Peyer's patch (tissue), 4 donors: ENCODE data around the gene ZNF444.

Source experiments
- CTCF ChIP-seq, 6 experiments: fragments of 450-650 bp in 4 of 6; fragments of 200-600 bp in 2 of 6; sonication (generic) in 1 of 6; IDR thresholded peaks; one replicate each; pipeline ENCODE4 v1.5.1; 2017 to 2019; ENCODE audit warnings: antibody characterized with exemption in 6 of 6, mild to moderate bottlenecking in 3 of 6, moderate library complexity in 1 of 6
- POLR2A ChIP-seq, 2 donors: fragments of 450-650 bp; IDR thresholded peaks; one replicate each; pipeline ENCODE4 v1.5.1; 2017; ENCODE audit warnings: antibody characterized with exemption in 2 of 2, mild to moderate bottlenecking in 2 of 2, moderate library complexity in 2 of 2

DNA sequence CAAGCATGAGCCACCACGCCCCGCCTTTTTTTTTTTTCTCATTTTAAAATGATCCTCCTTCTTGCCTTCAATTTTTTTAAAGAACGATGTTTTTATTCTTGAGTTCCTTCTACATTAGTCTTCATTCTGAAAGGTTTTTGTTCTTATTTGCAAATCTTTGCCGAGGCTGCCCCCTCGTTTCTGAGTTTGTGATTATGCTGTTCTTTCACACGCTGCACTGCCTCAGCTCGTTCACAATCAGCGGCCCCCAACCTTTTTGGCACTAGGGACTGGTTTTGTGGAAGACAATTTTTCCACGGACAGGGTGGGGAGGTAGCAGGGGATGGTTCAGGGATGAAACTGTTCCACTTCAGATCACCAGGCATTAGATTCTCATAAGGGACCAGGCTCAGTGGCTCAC lies 46.6 kb upstream of the ZNF444 start:
- TF ChIP-seq CTCF (IDR thresholded peaks at IDR 0.05) (no peak), POLR2A (IDR thresholded peaks at IDR 0.05) (no peak)
